Activated T-helper 9 cell treated with anti-CD3 and anti-CD28 coated beads, Interleukin-2, amount 50 U/mL, for 16 hours (primary cell): ENCODE results near the gene GNAS-AS1.

Source experiments
- DNase-seq: peaks from one replicate; pipeline ENCODE4 v3.0.0-alpha.2; 2020; ENCODE audit warnings: low read depth

GNAS-AS1 gene

DNA sequence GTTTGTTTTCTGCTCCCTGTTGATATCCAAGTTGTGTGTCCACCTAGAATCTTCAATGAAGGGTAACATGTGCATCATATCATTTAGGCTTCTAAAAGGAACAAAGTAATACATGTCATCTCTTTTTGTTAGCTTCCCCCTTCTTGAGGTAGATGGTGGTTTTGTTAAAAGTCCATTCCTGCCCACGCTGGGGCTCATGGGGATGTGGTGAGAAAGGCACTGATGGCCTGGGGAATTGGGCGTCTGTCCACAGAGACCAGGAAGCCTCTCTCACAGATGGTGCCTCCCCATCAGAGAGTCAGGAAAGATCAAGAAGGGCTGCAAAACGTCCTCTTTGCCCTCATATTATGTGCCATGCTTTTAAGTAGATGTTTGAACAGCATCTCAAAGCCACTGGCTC is 34.3 kb upstream of the GNAS-AS1 start:
- no peak for DNase-seq

DNA sequence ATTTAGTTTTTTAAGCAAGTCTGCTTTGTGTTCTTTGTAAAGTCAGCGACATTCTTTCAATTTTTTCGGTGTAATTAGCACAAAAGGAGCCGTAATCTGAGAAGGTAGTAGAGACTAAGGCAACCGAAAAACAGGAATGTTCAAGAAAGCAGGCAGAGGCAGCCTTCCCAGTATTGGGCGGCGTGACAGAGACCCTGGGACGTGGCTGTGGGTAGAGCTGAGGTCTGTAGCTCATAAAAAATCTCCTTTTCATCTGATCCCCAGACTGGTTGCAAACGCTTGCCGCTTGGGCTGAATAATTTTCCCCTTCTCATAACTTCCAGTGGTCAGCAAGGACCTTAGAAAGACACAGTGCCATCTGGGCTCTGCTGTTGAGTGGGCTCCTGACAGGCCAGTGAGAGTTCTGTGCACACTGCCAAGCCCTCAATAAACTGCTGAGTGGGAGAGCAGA is 32.6 kb upstream of the GNAS-AS1 start:
- no peak for DNase-seq

DNA sequence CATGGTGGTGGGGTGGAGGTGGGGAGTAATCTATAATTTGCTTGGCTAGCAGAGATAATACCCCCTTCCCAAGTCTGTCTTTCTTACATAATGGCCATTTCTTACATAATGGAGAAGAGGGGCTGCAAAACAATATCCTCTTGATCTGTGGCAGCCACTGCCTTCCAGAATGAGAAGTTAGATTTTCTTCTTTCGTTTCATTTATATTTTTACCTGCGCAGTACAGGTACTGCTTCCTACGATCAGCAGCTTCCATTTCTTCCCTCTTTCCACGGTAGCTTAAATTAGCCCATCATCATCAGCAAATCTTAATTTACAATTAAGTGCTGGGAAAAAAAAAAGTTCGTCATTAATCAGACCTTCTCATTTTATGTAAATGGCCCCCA is 32.0 kb upstream of the GNAS-AS1 start:
- DNase-seq: no peak

DNA sequence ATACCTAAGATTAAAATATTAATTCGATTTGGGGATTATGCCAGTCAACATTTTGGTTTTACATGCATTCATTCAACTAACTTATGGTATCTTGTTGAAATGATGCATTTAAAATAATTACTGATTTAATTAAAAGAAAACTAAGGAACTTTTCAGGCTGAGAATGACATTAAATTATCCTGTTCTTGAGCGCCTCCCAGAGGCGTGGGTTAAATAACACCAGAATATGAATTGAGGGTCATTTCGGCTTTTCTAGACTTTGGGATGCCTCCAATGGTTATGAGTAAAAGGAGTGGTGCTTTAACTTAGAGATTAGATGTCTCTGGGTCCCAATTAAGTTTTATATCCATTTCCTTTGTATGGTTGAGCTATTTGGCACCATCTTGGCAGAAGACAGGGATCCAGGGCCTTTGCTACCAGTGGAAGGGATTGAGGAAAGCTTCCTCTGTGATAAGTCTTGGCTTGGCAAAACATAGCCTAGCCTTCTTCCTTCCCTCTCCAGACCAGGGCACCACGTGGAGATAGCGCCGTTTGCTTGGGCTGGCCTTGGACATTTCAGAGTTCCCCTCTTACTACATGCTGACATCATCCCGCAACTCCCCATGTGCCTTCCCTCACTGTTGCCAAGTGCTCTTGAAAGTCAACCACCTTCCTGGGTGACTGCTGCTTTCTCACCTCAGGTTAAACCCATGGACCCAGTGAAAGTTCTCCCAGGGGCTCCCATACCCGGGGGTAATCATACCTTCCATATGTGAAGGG is 30.5 kb upstream of the GNAS-AS1 start:
- DNase-seq: no peak

DNA sequence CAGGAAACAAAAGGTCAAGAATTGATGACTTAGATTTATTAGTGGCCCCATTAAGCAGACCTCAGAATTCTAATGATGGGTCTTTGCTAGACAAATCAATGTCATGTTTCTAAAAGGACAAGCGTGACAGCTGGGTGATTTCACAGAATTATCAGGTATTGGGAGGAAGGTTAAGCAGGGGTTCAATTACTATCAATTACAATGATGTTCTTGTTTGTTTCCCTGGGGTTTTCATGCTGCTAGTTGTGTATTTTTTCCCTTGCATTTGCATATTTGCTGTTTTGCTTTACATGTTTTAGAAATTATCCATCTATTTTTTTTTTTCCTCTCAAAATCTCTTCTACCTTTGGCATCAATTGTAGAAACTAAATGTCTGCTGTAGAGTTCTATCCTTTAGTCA is 29.7 kb upstream of the GNAS-AS1 start:
- no peak for DNase-seq

DNA sequence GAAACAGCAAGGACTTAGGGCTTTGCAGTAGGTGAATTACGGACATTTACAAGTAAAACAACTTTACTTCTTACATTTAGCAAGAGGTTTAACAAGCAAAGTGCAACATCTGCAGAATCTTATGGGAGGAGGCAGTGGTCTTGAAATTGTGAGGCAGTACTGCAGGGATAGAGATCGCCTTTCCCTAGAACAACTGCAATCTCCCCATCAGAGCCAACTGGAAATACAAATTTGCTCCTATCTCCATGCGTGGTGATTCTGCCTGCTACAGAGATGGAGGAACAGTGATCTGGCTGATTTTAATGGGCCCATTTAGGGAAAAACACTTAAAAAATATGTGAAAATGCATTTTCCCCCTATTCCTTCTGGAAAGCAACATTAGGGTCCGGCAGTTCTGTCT is 27.7 kb upstream of the GNAS-AS1 start:
- no peak for DNase-seq

DNA sequence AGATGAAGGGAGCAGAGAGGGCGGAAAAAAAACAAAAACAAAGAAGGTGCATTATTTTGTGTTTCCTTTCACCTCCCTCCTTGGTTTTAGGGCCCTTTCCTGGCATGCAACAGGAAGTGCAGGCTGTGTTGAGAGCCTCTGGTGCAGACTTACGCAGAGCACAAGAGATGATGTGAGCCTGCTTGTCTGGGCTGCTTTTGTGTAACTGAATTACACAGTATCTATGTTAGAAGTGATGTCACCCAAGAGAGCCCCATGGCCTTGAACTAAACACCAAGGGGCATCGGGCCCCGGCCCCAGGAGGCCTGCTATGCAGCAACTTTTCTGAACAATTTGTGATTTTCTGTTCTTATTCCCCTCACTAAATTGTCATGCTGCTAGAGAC is 27.3 kb upstream of the GNAS-AS1 start:
- DNase-seq: no peak

DNA sequence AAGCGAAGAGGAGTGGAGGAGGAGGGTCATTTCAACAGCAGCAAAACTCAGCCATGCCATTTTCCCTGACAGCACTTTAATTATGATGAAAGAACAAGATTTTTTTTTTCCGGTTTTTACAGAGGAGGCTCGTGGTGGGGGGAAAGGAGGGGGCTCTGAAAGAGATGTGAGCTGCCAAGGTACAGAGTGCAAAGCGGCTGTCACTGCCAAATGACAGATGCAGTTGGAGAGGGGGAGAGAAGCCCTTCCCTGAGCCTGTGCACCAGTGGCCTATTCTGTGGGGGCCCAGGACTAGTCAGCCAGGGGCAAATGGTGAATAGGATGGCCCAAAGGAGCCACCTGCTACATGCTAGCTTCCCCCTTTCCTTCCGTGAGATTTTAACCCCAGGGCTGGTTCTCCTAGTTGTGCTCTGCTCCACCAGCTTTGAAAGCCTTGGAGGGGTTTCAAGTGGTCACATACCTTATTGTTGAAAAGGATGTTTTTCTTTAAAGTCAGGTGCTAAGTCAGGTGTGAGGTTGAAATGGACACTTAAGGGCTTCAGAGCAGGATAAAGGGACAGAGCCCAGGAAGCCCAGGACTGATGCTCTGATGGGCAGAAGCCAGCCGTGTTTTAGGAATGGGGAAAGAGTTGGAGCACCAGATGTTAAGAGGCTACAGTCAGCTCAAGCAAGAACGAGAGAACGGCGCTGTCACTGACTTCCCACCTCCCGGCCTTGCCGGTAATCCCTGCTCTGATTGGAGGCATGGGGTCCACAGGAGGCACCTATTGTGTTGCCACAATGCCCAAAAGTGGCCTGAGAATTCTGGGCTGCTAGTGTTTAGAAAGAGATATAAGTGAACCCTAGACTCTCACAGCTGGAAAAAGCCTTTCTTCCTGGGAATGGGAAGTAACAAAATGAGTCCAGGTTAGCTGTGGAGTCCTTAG is 26.6 kb upstream of the GNAS-AS1 start:
- no peak for DNase-seq

DNA sequence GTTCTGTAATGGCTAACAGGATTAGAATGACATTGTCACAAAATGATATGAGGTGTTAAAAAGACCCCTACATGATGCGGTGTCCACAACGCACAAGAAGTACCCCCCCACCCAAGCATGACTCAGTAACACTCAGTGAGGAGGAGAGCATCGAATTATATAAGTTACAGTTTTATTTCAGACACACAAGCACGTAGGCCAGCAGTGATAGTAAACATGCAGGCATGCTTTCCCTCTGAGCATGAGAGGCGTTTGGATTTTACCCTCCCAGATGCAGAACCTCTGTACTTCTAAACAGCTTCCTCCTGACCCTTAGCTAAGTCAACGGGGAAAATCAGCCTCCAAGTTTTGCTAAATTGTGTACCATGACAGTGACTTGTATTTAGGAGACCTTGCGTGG is 25.7 kb upstream of the GNAS-AS1 start:
- DNase-seq: no peak

DNA sequence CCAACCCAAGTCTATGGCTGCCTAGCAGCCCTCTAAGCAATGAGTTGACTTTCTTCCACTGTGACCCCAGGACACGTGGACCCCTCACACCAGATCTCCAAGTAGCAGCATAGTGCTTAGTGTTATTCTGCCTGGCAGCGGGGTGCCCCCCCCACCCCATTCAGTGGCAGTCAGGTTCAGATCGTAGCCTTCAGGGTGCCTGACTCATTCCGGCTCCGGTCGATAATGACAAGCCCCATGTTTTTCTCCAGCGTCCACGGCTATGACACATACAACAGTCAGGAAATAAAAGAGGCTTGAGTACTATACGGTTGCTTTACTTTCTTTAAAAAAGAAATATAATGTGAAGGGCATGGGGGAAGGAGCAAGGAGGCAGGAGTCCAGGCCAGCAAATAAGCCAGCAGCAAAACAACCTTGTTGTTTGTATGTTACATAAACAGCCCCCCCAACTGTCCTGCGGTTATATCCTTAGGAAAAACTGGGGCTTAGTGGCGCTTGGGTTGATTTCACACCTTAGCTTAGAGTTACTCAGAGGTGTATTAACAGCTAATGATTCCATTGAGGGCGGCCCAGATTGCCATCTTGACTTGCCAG is 24.9 kb upstream of the GNAS-AS1 start:
- DNase-seq: no peak

DNA sequence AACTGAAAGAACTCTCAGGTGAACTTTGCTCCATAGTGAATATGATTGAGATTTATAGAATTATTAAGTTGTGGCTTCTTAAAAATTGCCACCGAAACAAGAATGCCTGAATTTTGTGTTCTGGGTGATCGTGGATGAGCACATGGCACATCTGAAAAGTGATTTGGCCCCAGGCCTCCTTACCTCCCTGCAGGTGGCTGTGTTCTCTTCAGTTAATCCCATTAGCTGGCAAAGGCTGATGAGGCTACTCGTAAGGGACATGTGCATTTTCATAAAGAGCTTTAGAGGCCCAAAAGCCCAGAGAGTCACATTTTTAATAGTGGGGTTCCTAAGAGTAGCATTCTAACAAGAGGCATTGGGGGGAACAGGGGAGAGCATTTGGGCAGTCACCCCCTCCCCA is 24.4 kb upstream of the GNAS-AS1 start:
- no peak for DNase-seq

DNA sequence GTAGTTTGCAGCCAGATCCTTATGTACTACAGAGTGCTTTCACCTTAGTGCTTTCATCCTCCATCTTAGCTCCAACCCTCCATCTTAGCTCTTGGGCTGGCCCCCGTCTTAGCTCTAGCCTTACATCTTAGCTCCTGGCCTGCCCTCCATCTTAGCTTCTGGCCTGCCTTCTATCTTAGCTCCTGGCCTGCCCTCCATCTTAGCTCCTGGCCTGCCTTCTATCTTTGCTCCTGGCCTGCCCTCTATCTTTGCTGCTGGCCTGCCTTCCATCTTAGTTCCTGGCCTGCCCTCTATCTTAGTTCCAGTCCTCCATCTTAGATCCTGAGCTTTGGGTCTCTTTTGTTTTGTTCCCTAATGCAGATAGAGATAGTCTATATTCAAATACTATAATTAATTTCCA is 23.8 kb upstream of the GNAS-AS1 start:
- no peak for DNase-seq

DNA sequence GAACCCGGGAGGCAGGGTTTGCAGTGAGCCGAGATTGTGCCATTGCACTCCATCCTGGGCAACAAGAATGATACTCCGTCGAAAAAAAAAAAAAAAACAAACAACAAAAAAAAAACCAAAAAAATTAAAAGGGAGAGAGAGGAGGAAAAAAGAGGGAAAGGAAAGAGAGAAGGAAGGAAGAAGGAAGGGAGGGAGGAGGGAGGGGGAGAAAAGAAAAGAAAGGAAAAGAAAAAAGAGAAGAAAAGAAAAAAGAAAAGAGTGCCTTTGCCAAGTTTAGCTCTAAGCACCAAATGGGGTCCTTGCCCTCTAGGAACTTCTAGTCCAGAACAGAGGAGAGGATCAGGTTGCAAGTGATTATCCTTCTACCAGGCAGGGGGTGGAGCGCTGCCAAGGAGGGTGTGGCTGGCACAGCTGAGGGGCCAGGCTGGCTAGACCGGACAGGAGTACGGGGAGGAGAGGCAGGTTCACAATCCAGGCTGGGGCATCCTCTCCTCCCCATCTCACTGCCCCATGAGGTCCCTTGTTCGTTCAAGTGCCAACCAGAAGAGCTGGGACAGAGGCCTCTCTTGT is 20.9 kb upstream of the GNAS-AS1 start:
- no peak for DNase-seq

DNA sequence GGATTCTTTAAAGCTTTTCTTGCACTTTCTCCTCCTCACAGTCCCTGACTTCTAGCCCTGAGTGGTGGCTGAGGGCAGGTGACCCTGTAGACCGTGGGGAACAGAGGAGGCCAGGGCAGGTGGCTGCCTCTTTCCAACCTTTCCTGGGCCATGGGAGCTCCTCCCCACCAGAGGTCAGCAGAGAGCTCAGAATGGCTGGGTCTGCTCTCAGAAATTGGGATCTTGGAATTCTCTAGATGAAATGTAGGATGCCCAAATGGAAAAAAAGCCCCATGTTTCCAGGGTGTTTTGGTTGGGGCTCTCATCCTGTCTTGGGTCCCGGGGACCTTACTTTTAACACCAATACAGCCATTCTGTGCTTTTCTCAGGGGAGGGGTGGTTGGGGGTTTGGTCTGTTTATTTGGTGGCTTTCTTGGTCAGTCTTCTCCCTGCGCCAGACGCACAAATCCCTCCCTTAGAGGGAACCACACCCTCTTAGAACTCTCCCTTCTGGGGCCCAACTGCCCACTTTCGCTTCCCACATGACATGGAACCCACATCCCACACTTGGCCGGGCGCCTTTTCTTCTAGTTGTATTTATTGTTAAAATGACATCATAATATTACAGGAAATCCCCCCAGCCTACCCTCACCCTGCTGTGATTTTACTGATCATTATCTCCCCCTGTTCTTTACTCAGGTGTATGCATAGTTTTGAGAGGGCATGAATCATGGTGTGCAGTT is 19.8 kb upstream of the GNAS-AS1 start:
- no peak for DNase-seq

DNA sequence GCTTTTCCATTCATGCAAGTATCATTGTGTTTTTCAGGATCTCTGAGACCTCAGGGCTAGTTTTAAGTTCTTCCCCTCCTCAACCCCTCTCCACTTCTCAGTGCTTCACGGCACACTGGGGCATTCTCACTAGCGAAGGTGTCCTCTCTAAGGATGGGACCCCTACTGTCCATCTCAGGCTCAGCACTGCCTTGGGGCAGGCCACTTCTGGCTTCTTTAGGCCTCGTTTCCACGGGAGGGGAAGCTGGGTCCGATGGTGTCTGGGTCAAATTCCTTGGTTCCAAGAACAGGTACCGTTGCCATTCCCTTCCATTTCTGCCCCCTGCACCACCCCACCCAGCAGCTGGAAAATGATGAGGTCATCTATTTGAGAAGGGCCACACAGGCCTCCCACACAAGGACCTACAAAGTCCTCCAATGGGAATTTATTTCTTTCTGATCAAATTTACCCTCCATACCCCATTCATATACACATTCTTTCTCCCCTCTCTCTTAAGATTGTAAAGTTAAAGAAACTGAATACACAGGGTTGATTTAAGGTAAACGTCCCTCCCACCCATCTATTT is 19.0 kb upstream of the GNAS-AS1 start:
- DNase-seq: no peak

DNA sequence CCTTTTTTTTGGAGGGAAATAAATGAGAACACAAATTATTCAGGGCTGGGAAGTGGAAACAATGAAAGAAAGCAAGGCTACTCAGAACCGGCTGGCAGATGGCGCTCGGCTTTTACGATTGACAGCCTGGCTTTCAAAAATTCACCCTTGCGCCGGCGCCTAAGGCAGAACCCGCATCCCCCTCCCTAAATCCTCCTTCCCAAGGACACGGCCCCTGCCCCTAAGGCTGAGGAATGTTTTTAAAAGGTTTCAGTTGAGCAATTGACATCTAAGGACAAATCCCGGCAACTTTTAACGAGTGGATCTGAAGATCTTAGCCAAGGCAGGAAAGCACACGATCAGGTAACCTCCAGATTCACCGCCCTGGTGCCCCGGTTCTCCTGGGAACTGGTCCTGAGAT is 18.1 kb upstream of the GNAS-AS1 start:
- no peak for DNase-seq

DNA sequence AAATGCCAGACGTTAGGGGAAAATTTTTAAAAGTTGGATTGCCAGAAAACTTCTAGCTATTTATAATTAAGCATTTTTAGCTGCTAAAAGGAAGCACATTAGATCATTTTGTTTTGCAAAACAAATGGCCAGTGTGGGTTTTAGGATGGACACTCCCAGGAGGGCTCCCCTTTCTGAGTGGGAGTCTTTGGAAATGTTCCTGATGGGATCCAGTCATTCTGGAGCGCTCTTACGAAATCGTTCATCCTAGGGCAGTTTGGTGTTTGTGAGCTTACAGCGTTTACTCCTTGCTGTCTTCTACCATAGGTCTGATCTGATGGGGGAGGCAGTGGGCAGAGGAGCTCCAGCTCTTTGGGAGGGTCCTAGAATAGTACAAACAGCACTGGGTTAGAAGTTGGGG is 16.5 kb upstream of the GNAS-AS1 start:
- no peak for DNase-seq

DNA sequence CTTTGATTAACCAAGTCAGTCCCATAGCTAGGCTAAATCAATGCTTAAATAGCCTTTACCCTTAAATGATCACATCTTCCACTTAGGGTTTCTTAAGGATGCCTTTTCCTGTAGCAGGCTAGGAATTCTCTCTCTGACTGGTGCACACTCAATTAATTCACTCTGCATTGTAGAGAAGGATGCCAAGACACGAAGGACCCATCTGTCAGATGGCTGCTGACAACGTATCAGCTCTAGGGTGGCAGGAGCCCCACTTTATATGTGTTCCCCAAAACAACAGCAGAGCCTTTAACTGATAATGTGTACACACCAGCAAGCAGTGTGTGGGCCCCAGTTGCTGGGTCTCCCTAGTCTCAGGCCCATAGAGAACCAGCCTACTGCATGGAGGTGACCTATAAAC is 15.1 kb upstream of the GNAS-AS1 start:
- DNase-seq: no peak

DNA sequence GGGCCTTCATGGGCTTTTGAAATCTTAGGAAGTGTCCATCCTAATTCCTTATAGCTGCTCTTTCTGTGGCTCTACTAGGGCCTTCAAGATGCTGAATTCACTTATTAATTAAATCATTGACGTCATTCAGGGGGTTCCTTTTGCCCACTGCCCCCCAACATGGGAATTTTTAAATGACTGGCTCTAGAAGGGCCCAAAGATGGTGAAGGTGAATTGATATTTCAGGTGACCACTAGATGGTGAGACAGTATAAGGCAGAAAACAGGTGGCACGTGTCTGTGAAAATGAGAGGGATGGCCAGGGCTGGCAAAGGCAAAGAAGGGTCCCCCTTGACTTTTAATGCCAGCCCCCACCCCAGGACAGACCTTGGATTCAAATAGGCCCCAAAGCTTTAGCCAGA is 13.6 kb upstream of the GNAS-AS1 start:
- DNase-seq: no peak

DNA sequence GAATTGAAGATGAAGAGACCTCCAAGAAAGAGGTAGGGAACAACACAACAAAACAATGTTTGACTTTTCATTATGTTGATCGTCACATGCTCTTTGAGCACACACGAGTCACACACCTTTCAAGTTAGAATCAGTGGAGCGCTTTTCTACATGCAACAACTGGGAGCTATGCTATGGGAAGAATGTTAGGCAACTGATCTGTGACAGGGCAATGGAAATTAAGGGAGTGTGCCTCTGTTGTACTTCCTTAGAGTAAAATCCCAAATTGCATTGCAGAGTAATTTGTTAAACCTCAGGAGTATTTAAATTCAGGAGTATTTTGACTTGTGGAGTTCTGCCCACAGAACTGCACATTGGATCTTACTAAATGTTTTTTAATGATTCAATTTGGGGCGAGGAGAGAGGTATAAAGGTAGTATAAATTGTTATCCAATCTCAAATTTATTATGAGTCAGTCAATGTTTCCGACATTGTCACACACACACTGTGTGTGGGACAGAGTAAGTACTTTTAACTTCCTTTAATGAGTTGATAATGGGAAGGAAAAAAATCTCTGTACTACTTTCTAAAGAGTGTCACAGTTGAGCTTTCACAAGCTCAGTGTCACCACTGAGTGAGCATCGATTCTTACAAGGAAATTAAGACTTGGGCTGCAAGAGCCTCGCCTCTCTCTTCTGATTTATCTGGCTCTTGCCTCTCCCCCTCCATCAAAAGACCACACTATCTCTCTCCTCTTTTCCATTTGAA is 12.5 kb upstream of the GNAS-AS1 start:
- no peak for DNase-seq
